ENCODE results near the gene RPS6KA2.

Gene RPS6KA2

DNA sequence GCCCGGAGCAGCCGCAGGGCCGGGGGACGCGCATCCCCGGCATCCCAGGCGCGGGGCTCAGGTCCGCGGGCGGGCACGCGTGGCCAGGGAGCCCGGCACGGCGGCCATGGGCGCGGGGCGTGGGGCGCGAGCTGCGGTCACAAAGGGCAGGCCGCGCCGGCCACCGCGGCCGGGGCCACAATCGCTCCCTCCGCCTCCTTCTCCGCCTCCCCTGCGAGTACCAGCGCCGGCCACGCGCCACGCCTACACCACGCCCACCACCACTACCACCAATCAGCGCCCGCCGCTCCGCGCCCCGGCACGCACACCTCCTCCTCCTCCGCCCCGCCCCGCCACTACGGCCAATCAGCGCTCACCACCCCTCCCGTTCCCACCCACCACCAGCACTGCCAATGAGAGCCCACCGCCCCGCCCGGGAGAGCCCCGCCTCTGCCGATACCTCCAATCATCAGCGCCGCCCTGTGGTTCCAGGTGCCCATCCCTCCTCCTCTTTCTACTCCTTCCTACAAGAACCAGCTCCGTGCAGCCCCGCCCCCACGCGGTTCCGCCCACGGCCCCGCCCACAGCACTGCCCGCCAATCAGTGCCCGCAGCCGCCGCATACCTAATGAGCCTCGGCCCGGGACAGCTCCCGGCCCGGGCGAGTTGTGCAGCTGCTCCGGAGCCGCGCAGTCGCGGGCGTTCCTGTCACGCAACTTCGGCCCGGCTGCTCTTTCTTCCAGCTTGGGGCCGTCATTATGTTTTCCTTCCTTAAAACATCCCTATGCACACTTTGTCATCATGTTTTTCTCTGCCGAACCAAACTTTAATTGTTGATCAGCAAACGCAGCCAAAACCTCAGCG lies at the start of gene RPS6KA2:
TSS of gene RPS6KA2 (minus strand) at position 219 of the 842 bp plus-strand sequence. CDS start 232 bp downstream, outside the sequence.
- H3K4me3 ChIP-seq (ENCODE audit: low read length) = peak within 1 kb of the TSS; percentile 79
- no peak for TF ChIP-seq ZNF274 (IDR thresholded peaks at IDR 0.05; ENCODE audit: low read depth, low read length)

DNA sequence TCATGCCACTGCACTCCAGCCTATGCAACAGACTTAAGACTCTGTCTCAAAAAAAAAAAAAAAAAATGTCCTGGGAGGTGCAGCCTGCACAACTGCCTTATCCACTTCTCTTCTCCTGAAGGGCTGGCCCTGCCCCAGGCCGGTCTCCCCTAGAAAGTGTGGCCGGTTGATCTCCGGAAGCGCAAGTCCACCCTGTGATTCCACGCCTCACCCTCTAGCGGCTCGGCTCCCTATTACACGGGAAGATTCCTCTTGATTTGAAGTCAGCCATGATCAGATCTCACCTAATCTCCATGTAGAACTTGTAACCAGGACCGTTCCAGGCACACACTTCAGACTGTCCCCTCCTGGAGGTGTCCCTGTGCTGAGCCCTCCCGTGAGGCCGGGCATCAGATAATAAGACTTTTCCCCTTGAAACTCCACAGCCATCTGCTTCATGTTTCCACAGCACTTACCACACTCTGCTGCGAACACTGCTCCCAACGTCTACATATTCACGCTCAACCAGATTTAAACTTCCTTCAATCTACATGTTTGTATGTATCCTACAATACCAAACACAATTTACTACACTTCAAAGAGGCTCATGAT lies 49.3 kb upstream of the RPS6KA2 start:
- TF ChIP-seq ZNF274 (IDR thresholded peaks at IDR 0.05; ENCODE audit: low read depth, low read length) = no peak
- no peak overlapping the region for H3K4me3 ChIP-seq (ENCODE audit: low read length)

DNA sequence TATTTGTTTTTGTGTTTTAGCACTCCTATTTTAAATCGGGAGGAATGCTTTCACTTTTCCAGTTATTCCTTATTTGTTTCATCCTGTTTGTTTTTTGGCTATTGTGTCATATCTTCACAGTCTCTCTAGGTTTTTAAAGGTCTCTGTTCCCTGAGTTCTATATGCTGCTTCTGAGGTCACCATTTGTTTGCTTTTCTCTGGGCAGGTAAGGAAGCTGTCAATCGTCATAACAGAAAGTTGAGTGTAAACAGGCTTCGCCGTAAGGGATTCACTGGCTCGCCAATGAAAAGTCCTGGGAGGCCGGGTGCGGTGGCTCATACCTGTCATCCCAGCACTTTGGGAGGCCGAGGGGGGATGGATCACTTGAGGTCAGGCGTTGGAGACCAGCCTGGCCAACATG lies 48.7 kb upstream of the RPS6KA2 start:
- no peak overlapping the region for H3K4me3 ChIP-seq (ENCODE audit: low read length)
- TF ChIP-seq ZNF274 (IDR thresholded peaks at IDR 0.05; ENCODE audit: low read depth, low read length) = no peak

DNA sequence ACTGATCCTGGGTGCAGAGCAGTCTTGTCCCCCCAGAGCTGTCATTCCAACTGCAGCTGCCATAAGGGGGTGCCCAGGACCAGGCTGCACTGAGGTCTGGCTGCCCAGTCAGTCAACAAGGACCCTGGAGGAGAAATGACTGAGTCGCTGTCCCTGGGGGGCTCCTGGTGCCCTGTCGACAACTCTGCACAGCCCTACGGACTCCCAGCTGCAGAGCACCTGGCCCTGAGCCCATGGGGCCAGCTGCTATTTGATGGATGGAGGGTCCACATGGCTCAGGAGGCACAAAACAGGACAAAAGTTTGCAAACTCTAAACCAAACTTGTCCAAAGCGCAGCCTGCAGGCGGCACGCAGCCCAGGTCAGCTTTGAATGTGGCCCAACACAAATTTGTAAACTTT lies 46.3 kb upstream of the RPS6KA2 start:
- no peak overlapping the region for H3K4me3 ChIP-seq (ENCODE audit: low read length)

DNA sequence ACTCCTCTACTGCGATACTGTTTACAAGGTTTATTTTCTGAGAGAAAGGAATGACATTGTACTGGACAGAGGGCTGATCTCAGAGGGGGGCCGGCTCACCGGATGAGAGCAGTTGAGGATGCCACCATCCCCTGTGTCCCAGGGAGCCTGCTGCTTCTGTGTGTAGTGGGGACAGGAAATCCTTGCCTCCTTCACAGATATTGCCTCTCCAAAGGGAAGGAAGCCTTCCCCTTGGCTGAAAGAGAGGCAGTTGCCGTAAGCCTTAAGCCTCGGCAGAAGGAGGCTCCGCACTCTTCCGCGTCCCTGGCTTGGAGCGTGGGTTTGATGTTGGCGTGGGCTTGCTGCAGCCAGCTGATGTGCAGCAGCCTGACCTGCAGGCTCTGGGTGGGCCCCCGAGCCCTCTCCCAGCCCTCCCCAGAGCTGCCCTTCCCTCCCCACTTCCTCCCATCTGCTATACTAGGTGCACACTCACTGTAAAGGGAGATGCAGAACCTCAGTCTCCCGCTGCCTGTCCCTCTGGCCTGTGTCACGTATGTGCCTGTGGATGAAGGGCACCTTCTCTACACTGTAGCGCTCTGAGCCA lies 45.7 kb upstream of the RPS6KA2 start:
- H3K4me3 ChIP-seq (ENCODE audit: low read length) = no peak overlapping the region

More for the DNA sequence above, 46.3 kb upstream of the RPS6KA2 start:
- no peak for TF ChIP-seq ZNF274 (IDR thresholded peaks at IDR 0.05; ENCODE audit: low read depth, low read length)

DNA sequence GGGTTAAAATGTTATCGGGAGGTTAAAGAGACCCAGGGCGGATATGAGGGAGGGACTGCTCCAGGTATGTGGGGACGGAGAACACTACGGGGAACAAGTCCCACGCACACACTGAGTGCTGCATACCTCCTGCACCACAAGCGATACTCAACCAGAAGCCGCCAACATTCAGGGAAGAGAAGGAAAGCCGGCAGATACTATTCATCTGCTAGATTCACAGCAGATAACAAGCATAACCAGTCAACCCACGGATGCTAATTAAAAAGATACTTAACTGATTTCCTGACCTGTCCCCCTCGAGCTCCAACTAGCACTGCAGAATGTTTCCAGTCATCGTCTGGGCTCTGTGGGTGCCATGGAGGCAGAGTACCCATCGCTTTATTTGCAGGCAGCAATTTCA lies 45.1 kb upstream of the RPS6KA2 start:
- no peak for TF ChIP-seq ZNF274 (IDR thresholded peaks at IDR 0.05; ENCODE audit: low read depth, low read length)
- H3K4me3 ChIP-seq (ENCODE audit: low read length) = no peak overlapping the region

More for the DNA sequence above, 45.7 kb upstream of the RPS6KA2 start:
- TF ChIP-seq ZNF274 (IDR thresholded peaks at IDR 0.05; ENCODE audit: low read depth, low read length) = no peak

DNA sequence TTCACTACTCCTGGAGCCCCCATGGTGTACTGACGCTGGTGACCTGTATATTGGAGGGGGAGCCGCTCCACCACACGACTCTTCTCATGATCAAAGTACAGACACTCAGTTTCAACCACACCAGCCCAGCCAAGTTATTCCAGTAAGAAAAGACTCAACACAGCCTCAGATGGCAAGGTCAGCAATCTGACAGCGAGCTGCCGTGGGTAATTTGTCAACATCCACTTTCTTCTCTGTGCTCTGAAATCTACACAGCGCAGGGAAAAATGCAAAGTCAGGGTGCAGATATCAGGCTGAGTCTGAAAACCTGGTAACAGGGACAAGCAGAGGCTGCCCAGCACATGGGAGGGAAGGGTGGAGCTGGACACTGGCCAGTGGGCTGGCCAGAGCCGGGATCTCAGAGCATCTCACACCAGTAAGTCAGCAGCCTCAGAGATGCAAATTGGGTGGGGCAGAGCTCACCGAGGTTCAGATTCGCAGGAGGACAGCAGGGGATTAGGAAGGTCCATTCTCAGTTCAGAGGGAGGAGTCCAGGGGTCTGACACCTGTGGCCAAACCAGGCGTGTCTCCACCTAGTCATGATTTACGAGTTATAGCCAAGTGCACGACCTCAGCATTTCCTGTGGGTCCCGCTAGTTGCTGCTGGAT lies 44.5 kb upstream of the RPS6KA2 start:
- TF ChIP-seq ZNF274 (IDR thresholded peaks at IDR 0.05; ENCODE audit: low read depth, low read length) = no peak
- no peak overlapping the region for H3K4me3 ChIP-seq (ENCODE audit: low read length)

DNA sequence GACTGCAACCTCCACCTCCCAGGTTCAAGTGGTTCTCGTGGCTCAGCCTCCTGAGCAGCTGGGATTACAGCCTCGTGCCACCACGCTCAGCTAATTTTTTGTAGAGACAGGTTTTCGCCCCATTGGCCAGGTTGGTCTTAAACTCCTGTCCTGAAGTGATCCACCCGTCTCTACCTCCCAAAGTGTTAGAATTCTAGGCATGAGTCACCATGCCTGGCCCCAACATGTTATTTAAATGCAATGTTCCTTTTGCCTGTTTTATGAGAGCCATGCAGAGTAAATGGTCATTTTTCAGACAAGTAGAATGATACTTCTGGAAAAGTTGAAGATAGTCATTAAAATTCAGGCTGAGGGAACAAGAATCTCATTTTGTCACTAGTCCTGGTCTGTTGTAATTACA lies 43.8 kb upstream of the RPS6KA2 start:
- TF ChIP-seq ZNF274 (IDR thresholded peaks at IDR 0.05; ENCODE audit: low read depth, low read length) = no peak
- no peak overlapping the region for H3K4me3 ChIP-seq (ENCODE audit: low read length)

DNA sequence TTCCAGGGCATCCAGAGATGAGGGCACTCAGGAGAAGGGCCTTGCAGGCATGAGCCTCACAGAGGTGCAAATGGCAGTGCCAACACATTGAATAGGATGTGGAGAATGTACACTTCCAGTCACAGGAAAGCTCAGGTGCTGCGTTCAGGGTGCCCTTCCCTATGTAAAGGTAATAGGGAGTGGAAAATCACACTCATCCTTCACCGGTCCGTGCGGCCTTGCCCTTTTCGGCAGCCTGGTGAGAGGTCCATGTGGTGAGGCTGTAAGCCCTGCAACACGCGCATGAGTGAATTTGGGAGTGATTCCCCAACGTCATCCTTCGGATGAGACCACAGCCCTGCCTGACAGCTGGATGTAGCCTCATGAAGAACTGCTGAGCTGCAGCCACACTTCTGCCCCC lies 43.0 kb upstream of the RPS6KA2 start:
- H3K4me3 ChIP-seq (ENCODE audit: low read length) = no peak overlapping the region
- TF ChIP-seq ZNF274 (IDR thresholded peaks at IDR 0.05; ENCODE audit: low read depth, low read length) = no peak

DNA sequence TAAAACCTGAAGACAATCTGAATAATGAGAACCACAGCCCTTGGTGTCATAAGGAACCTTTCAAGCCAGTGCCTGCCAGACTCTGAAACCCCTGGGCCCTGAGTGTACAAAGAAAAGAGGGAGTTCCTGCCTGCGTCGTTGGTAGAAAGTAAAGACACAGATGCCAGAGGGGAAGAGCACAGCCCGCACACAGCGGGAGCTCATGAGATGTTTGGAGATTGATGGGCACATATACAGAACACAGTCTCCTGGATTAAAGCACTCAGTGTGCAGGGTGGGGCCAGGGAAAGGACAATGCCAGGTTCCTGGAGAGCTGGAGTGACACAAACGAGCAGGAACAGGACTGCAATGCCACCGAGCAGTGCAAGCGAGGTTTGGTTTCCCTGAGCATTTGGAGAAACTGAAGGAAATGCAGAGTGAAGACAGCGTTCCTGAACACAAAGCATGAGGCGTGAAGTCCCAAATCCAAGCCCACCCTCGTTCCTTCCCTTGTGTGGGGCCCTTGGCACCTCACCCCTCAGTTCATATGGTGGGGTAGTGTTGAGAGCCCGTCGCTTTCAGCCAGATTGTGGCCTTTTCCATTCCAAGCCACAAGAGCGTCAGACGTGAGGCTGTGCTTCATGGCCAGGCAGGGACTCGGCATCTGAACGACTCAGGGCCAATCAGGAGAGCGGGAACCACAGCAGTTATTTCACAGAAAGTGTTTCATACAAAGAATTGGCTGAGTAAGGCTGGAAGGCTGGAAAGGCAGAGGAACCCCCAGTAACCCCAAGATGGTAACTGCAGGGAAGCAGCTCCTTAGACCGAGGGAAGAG lies 41.0 kb upstream of the RPS6KA2 start:
- no peak overlapping the region for H3K4me3 ChIP-seq (ENCODE audit: low read length)
- TF ChIP-seq ZNF274 (IDR thresholded peaks at IDR 0.05; ENCODE audit: low read depth, low read length) = no peak

DNA sequence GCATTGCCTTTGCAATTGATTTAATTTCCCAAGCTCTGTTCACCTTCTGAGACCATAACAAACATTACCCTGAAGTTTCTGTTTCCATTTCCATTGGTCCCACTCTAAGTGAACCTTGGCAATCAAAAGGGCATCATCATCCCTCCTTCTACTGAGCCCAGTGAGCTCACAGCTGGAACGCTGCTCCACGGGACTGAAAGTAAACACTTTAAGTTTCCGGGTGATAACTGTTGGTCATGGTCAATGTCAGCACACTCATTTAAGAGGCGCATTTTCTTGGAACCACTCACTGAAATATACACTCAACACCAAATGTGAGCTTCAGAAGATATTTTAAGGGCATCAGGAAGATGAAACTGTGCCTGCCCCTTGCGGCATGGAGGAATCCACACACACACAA lies 37.1 kb upstream of the RPS6KA2 start:
- H3K4me3 ChIP-seq (ENCODE audit: low read length) = no peak overlapping the region
- TF ChIP-seq ZNF274 (IDR thresholded peaks at IDR 0.05; ENCODE audit: low read depth, low read length) = no peak

DNA sequence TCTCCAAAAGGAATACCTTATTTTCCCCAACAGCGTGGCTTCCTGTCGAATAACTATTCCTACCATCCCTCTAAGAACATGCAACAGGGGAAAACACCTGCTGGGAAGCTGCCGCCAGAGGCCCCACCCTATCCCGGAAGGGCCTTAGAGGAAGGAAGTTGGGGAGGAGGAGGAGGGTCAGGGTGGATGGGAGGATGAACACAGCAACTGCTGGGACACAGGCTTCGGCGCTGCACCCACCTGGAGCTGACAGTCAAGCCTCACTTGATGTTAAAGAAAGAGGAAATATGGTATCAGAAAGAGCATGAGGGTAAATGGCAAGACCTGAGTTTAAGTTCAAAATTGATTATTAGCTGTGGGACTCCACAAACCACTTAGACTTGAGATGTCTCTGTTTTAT lies 36.5 kb upstream of the RPS6KA2 start:
- H3K4me3 ChIP-seq (ENCODE audit: low read length) = no peak overlapping the region
- no peak for TF ChIP-seq ZNF274 (IDR thresholded peaks at IDR 0.05; ENCODE audit: low read depth, low read length)

DNA sequence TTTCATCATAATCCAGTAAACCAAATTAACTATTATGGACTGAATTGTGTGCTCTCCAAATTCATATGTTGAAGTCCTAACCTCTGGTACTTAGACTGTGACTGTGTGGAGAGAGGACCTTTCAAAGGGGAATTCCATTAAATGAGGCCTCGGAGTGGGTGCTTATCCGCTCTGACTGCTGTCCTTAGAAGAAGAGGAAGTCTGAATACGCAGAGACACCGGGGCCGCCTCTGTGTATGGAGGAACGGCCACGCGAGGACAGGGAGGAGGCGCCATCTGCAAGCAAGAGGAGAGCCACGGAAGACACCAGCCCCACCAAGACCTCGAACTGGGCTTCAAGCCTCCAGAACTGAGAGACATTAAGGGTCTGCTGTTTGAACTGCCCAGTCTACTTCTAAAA lies 35.6 kb upstream of the RPS6KA2 start:
- no peak for TF ChIP-seq ZNF274 (IDR thresholded peaks at IDR 0.05; ENCODE audit: low read depth, low read length)
- no peak overlapping the region for H3K4me3 ChIP-seq (ENCODE audit: low read length)
